Measurements from ENCODE around the gene TTYH3. TPM values are rescaled to one million over a fixed set of nuclear protein-coding genes. Genes with fewer than 3 reads are reported as not detected.
A peak's percentile ranks its signal among the peaks of the same experiment; 100 is the strongest.

The TTYH3 gene
- total RNA-seq, 3 donors from 2014 or later (not counting 1 experiment from before 2014, with no cell fraction given): 38.3 to 47.1 (median 42.4) TPM

DNA sequence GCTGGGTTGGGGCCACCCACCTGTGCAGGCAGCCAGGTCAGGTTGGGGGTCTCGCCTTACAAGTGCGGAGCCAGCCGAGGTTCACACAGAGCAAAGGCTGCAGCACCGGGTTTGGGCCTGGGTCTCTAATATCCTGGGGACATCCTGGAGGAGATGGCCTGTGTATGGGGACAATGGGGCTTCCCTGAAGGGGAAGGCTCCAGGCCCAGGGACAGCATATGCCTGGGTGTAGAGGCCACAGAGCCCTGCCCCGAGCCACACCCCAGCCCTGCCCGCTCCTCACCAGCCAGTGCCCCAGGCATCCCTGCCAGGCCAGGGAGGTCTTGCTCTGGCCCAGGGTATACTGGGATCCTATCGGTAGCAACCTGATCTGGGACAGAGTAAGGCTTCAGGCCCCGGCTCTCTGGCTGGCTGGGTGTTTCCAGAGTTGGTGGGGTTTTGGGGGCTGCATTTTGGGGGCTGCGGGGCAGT, 9.1 kb downstream of the TTYH3 start:
- WGBS (ENCODE audit: insufficient coverage): 91% methylated on average over 9 of the region's 9 CpGs
- Histone ChIP-seq H3K27ac (ENCODE audit: low read length) (peak overlapping the region; percentile 30), H3K9me3 (ENCODE audit: control insufficient read depth, insufficient read depth, low read length) (no peaks in the 10 kb centered on the region), H3K27me3 (ENCODE audit: control insufficient read depth, insufficient read depth, low read length) (no peaks in the 10 kb centered on the region), H3K36me3 (ENCODE audit: control insufficient read depth, insufficient read depth, low read length) (no peaks in the 10 kb centered on the region), H3K4me3 (ENCODE audit: low read length) (no peak overlapping the region), H3K4me1 (ENCODE audit: control insufficient read depth, insufficient read depth, low read length) (peaks cover 65% of the 10 kb centered on the region)
- ATAC-seq: no peak
- DNase-seq: no peak
- H3K4me1 Mint-ChIP-seq: peaks cover 15 to 24% of the 10 kb centered on the region in 2 donors
- no peaks in the 10 kb centered on the region for H3K27me3 Mint-ChIP-seq (ENCODE audit: low read depth in 2 of 2)
- no peak overlapping the region for H3K27ac Mint-ChIP-seq
- TF ChIP-seq, protein P1, sequence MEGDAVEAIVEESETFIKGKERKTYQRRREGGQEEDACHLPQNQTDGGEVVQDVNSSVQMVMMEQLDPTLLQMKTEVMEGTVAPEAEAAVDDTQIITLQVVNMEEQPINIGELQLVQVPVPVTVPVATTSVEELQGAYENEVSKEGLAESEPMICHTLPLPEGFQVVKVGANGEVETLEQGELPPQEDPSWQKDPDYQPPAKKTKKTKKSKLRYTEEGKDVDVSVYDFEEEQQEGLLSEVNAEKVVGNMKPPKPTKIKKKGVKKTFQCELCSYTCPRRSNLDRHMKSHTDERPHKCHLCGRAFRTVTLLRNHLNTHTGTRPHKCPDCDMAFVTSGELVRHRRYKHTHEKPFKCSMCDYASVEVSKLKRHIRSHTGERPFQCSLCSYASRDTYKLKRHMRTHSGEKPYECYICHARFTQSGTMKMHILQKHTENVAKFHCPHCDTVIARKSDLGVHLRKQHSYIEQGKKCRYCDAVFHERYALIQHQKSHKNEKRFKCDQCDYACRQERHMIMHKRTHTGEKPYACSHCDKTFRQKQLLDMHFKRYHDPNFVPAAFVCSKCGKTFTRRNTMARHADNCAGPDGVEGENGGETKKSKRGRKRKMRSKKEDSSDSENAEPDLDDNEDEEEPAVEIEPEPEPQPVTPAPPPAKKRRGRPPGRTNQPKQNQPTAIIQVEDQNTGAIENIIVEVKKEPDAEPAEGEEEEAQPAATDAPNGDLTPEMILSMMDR (IDR thresholded peaks at IDR 0.05): no peak
- H3K4me3 Mint-ChIP-seq: no peak overlapping the region
- no peaks in the 10 kb centered on the region for H3K36me3 Mint-ChIP-seq
- no peaks in the 10 kb centered on the region for H3K9me3 Mint-ChIP-seq
- intact Hi-C loops (cut with micrococcal nuclease): no loop called here

DNA sequence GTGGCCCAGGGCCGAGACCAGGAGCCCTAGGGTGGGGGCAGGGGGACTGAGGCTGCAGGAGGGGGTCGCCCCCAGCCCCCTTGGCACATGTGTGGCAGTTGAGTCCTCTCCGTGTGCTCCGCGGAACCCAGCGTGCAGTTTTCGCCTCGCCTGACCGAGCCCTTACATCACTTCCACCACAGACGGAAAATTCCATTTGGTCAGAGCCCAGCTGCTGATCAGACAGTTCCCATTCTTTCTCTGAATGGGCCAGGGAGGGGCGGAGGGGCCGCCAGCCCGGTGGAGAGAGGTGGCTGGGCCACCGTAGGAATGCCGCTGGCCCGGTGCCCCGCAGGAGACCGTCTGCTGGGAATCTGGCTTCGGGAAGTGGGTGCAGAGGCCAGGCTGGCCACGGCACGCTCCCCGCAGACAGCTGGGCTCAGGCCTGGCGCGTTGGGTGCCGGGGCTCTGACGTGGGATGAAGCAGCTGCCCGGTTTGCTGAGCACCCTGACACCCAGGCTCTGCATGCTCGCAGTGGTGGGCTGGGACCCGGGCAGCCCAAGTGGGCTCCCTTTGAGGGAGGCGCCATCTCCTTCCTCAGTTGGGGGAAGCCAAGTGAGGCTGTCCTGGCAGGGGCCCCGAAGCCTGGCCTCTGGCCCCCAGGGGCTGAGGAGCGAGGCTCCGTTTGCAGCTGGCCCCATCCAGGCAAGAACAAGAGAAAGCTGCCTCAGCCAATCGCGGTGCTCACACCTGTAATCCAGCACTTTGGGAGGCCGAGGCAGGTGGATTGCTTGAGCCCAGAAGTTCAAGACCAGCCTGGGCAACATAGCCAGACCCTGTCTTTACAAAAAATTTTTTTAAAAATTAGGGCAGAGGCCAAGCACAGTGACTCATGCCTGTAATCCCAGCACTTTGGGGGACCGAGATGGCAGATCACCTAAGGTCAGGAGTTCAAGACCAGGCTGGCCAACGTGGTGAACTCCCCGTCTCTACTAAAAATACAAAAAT, 9.9 kb downstream of the TTYH3 start:
- H3K9me3 ChIP-seq (ENCODE audit: control insufficient read depth, insufficient read depth, low read length): no peaks in the 10 kb centered on the region
- peaks cover 15 to 28% of the 10 kb centered on the region in 2 donors for H3K4me1 Mint-ChIP-seq
- DNase-seq (no peak), ATAC-seq (no peak)
- 73% methylated on average over 39 of the region's 39 CpGs for WGBS (ENCODE audit: insufficient coverage)
- H3K36me3 ChIP-seq (ENCODE audit: control insufficient read depth, insufficient read depth, low read length): no peaks in the 10 kb centered on the region
- no peaks in the 10 kb centered on the region for H3K27me3 Mint-ChIP-seq (ENCODE audit: low read depth in 2 of 2)
- intact Hi-C loops (cut with micrococcal nuclease): no loop called here
- H3K36me3 Mint-ChIP-seq: no peaks in the 10 kb centered on the region
- H3K4me3 ChIP-seq (ENCODE audit: low read length): no peak overlapping the region
- H3K9me3 Mint-ChIP-seq: no peaks in the 10 kb centered on the region
- TF ChIP-seq, protein P1 (IDR thresholded peaks at IDR 0.05): no peak
- H3K4me3 Mint-ChIP-seq: no peak overlapping the region
- no peaks in the 10 kb centered on the region for H3K27me3 ChIP-seq (ENCODE audit: control insufficient read depth, insufficient read depth, low read length)
- peak overlapping the region; percentile 42 for H3K27ac ChIP-seq (ENCODE audit: low read length)
- peaks cover 68% of the 10 kb centered on the region for H3K4me1 ChIP-seq (ENCODE audit: control insufficient read depth, insufficient read depth, low read length)
- no peak overlapping the region for H3K27ac Mint-ChIP-seq

DNA sequence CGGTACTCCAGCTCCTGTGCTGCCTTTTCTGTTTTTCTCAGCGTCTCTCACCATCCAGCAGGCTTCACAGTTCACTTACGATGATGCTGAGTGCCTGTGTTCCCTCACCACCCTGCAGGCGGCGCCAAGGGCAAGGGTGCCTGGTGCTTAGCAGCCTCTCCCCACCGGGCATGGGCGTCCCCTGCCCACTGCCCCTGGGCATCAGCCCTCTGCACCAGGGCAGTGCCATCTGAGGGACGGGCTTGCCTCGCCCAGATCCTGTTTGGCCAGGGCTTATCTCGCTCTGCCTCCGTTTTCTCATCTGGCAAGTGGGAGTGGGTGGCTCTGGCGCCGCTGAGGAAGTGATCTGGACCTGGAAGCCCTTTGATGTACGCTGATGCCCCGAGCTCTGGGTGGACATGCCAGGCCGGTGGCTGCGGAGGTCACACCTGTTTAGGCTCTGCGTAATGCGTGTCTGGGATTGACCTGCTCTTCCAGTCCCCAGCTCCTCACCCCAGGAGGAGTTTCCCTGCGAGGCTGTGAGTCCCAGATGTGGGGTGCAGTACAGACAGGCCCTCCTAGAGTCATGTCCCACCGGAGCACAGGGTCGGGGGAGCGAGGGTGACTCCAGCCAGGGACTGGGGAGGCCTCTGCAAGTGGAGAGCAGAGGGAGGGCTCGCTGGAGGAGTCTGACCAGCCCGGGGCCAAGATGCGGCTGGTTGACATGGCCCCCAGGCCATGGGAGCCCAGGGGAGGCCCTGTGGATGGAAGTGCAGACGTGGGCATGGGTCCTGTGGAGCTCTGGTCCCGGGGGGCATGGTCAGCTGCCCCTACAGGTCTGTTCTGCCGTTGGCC, 11.8 kb downstream of the TTYH3 start:
- intact Hi-C loops (cut with micrococcal nuclease): no loop called here
- H3K9me3 ChIP-seq (ENCODE audit: control insufficient read depth, insufficient read depth, low read length): no peaks in the 10 kb centered on the region
- peaks cover 15 to 32% of the 10 kb centered on the region in 2 donors for H3K4me1 Mint-ChIP-seq
- H3K36me3 ChIP-seq (ENCODE audit: control insufficient read depth, insufficient read depth, low read length): peaks cover 2% of the 10 kb centered on the region
- no peak overlapping the region for H3K4me3 ChIP-seq (ENCODE audit: low read length)
- H3K27me3 ChIP-seq (ENCODE audit: control insufficient read depth, insufficient read depth, low read length): no peaks in the 10 kb centered on the region
- peaks cover 49% of the 10 kb centered on the region for H3K4me1 ChIP-seq (ENCODE audit: control insufficient read depth, insufficient read depth, low read length)
- TF ChIP-seq, protein P1 (IDR thresholded peaks at IDR 0.05): no peak
- no peaks in the 10 kb centered on the region for H3K27me3 Mint-ChIP-seq (ENCODE audit: low read depth in 2 of 2)
- H3K27ac Mint-ChIP-seq: peak overlapping the region in 1 of 2 donors; percentile 88
- DNase-seq (no peak), ATAC-seq (no peak)
- peak overlapping the region; percentile 50 for H3K4me3 Mint-ChIP-seq
- no peaks in the 10 kb centered on the region for H3K36me3 Mint-ChIP-seq
- WGBS (ENCODE audit: insufficient coverage): 93% methylated on average over 29 of the region's 29 CpGs
- H3K9me3 Mint-ChIP-seq: no peaks in the 10 kb centered on the region
- H3K27ac ChIP-seq (ENCODE audit: low read length): no peak overlapping the region
